Activated CD4-positive, alpha-beta memory T cell treated with anti-CD3 and anti-CD28 coated beads, Interleukin-2, amount 10 ng/mL, durations not matched to agents 7 days and 5 days (primary cell): ENCODE measurements around the gene LRRC4B. TPM values are rescaled to one million over a fixed set of nuclear protein-coding genes. Genes with fewer than 3 reads are reported as not detected.

Source experiments
- CTCF ChIA-PET: fragments of 350-600 bp; sonication (Branson Sonifier 250); formaldehyde crosslinking; loops from one replicate; lab custom pipeline; 2021; ENCODE audit warnings: antibody characterized with exemption, inconsistent platforms; lab: Charles Lee
- POLR2A ChIA-PET: fragments of 350-600 bp; sonication (Branson Sonifier 250); formaldehyde crosslinking; loops from one replicate; lab custom pipeline; 2021; ENCODE audit warnings: antibody characterized with exemption; lab: Charles Lee
- DNase-seq: peaks from one replicate; pipeline ENCODE4 v3.0.0-alpha.2; 2020
- H3K27ac Mint-ChIP-seq: one replicate; pipeline ENCODE4 v1.8.0; 2021; ENCODE audit warnings: mild to moderate bottlenecking, mixed read lengths
- H3K27me3 Mint-ChIP-seq: one replicate; pipeline ENCODE4 v1.8.0; 2021; ENCODE audit warnings: mixed read lengths
- H3K36me3 Mint-ChIP-seq: one replicate; pipeline ENCODE4 v1.8.0; 2021; ENCODE audit warnings: low read depth, mixed read lengths
- H3K4me1 Mint-ChIP-seq: one replicate; pipeline ENCODE4 v1.8.0; 2021; ENCODE audit warnings: mixed read lengths
- H3K4me3 Mint-ChIP-seq: one replicate; pipeline ENCODE4 v1.8.0; 2021; ENCODE audit warnings: mild to moderate bottlenecking, mixed read lengths
- H3K9me3 Mint-ChIP-seq: one replicate; pipeline ENCODE4 v1.8.0; 2021; ENCODE audit warnings: mixed read lengths
- total RNA-seq, 2 experiments: library from RNA; stranded (reverse); gene quantifications; one replicate each; pipeline ENCODE4 v1.2.3, GENCODE V29; 2021

LRRC4B gene
- total RNA-seq, 2 experiments from 2014 or later = not detected

DNA sequence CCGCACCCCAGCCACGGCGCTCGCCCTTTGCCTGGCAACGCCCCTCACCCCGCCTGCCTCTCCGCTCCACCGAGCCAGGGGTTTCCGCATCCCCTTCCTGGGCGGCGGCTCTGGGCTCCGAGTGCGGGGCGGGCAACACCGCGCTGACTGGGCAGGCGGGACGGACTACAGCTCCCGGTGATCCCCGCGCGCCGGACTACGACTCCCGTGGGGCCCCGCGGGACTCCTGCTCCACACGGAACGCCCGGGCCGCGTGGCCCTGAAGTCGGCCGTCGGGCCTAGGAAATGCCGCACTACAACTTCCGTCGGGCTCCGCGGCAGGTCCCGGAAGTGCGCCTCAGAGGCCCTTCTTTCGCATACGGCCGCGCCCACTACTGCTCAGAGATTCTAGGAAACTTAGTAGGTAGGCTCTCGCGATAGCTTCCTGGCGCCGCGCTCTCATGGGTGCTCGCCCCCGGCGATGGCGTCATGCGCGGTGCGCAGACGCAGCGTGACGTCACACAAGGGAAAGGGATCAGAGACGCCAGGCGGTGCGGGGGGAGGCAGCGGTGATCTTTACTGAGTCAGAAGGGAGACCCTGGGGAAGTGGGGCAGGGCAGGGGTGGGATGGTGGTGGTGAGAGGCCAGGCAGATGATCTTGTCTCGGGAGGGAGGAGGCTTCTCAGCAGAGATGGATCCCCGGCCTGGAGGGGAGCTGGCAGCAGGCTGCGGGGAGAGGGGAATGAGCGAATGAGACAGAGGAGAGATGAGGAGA is 57.0 kb downstream of the LRRC4B start, which contains the start of gene JOSD2:
TSS of gene JOSD2 (minus strand) at position 123 of the 754 bp plus-strand sequence. CDS start 760 bp downstream, outside the sequence.
- ChIA-PET CTCF (interaction anchor here (0.8 to 1.5 kb wide), 6 partner anchors 27 to 178 kb away, joined by 3 to 8 read pairs (median 3); partner anchors contain the start of gene POLD1), POLR2A (interaction anchor here (0.8 to 2.0 kb wide), 8 partner anchors 10 to 293 kb away, joined by 3 to 9 read pairs (median 6); partner anchors contain the start of gene GARIN5A)
- Mint-ChIP-seq H3K27ac (peak within 1 kb of the TSS; percentile 92), H3K4me3 (peak within 1 kb of the TSS; percentile 91), H3K4me1 (peaks cover 23% of the 10 kb centered on the region), H3K9me3 (no peaks in the 10 kb centered on the region), H3K36me3 (peaks cover 8% of the 10 kb centered on the region), H3K27me3 (peaks cover 2% of the 10 kb centered on the region)
- peak; percentile 98 for DNase-seq

GRCh38 chr19:50510700-50511068 is 57.6 kb downstream of the LRRC4B start:
- Mint-ChIP-seq H3K4me3 (peak overlapping the region; percentile 91), H3K4me1 (peaks cover 23% of the 10 kb centered on the region), H3K27me3 (peaks cover 2% of the 10 kb centered on the region), H3K9me3 (no peaks in the 10 kb centered on the region), H3K36me3 (peaks cover 8% of the 10 kb centered on the region), H3K27ac (peak overlapping the region; percentile 92)
- ChIA-PET POLR2A (interaction anchor here (0.8 to 2.0 kb wide), 7 partner anchors 10 to 294 kb away, joined by 3 to 9 read pairs (median 6); partner anchors contain the start of gene GARIN5A), CTCF (interaction anchor here (0.8 to 1.5 kb wide), 6 partner anchors 27 to 177 kb away, joined by 3 to 8 read pairs (median 3); partner anchors contain the start of gene POLD1)
- no peak for DNase-seq

DNA sequence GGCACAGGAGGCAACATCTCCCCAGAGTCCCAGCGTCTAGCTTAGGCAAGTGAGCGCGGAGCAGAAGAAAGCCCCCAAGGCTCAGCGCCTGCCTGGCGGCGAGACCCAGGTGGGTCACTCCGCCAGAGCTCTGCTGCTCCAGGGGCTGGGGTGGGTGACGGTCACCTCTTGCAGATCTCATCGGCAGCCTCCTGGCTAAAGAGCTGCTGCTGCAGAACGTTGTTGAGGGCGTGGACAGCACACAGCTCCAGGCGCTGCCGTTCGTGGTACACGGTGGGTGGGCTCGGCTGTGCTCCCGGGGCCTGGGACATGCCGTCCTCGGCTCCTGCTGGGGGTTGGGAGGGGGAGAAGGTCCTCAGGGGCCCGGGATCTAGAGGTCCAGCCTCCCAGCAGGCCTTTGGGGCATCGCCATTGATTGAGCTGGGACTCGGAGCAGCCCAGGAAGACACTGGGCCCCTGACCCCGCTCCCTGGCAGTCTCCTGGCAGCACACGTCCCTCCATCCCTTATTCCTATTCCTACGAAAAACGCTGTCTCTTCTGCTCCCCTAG is 58.0 kb downstream of the LRRC4B start:
- peaks cover 2% of the 10 kb centered on the region for H3K27me3 Mint-ChIP-seq
- no peak for DNase-seq
- peak overlapping the region; percentile 92 for H3K27ac Mint-ChIP-seq
- POLR2A ChIA-PET = interaction anchor here (1.3 to 1.9 kb wide), 2 partner anchors 10 to 294 kb away, joined by 5 to 9 read pairs; no protein-coding TSS in a partner anchor
- H3K4me3 Mint-ChIP-seq = peak overlapping the region; percentile 91
- CTCF ChIA-PET = interaction anchor here (1.3 to 1.5 kb wide), 3 partner anchors 28 to 149 kb away, joined by 3 to 6 read pairs (median 3); no protein-coding TSS in a partner anchor
- no peaks in the 10 kb centered on the region for H3K9me3 Mint-ChIP-seq
- peaks cover 8% of the 10 kb centered on the region for H3K36me3 Mint-ChIP-seq
- H3K4me1 Mint-ChIP-seq = peaks cover 23% of the 10 kb centered on the region

- Mint-ChIP-seq H3K9me3 (no peaks in the 10 kb centered on the region), H3K36me3 (peaks cover 8% of the 10 kb centered on the region), H3K4me1 (peaks cover 23% of the 10 kb centered on the region), H3K4me3 (peak overlapping the region; percentile 25), H3K27me3 (peaks cover 1% of the 10 kb centered on the region), H3K27ac (peak overlapping the region; percentile 28)
- no peak for DNase-seq
- POLR2A ChIA-PET = interaction anchor here (0.6 to 1.9 kb wide), 2 partner anchors 9 to 168 kb away, joined by 3 to 5 read pairs; no protein-coding TSS in a partner anchor
- CTCF ChIA-PET = interaction anchor here (1.4 kb wide), 1 partner anchor 46 kb away, joined by 3 read pairs; no protein-coding TSS in a partner anchor
These were observed 58.9 kb downstream of the LRRC4B start for GRCh38 chr19:50509366-50509765.

DNA sequence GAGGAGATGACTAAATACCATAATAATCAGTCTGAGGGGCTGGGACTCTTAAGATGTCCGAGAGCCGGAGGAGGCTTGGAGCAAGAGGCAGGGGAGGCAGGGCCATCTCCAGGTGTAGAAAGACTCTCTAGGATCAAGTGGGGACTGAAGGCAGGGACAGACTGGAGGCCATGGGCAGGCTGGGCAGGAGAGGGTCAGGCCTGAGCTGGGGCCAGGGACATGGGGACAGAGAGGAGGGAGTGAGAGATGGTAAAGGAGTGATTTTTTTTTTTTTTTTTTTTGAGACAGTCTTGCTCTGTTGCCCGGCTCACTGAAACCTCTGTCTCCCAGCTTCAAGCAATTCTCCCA is 59.4 kb downstream of the LRRC4B start:
- Mint-ChIP-seq H3K27me3 (no peaks in the 10 kb centered on the region), H3K4me3 (peak overlapping the region; percentile 23), H3K4me1 (peaks cover 23% of the 10 kb centered on the region), H3K36me3 (peaks cover 8% of the 10 kb centered on the region), H3K9me3 (no peaks in the 10 kb centered on the region), H3K27ac (no peak overlapping the region)
- DNase-seq = no peak
- CTCF ChIA-PET = interaction anchor here (1.4 kb wide), 1 partner anchor 47 kb away, joined by 3 read pairs; no protein-coding TSS in a partner anchor
- POLR2A ChIA-PET = interaction anchor here (0.6 kb wide), 1 partner anchor 167 kb away, joined by 3 read pairs; no protein-coding TSS in a partner anchor

- no peak overlapping the region for H3K27ac Mint-ChIP-seq
- H3K4me3 Mint-ChIP-seq = no peak overlapping the region
- ChIA-PET CTCF (no interaction called here), POLR2A (no interaction called here)
- H3K27me3 Mint-ChIP-seq = no peaks in the 10 kb centered on the region
- no peaks in the 10 kb centered on the region for H3K9me3 Mint-ChIP-seq
- H3K36me3 Mint-ChIP-seq = peaks cover 8% of the 10 kb centered on the region
- H3K4me1 Mint-ChIP-seq = peaks cover 23% of the 10 kb centered on the region
- no peak for DNase-seq
These were observed 60.9 kb downstream of the LRRC4B start for GRCh38 chr19:50507376-50507775.

- Mint-ChIP-seq H3K27me3 (no peaks in the 10 kb centered on the region), H3K27ac (no peak overlapping the region), H3K4me3 (no peak overlapping the region), H3K4me1 (peaks cover 21% of the 10 kb centered on the region), H3K36me3 (peaks cover 8% of the 10 kb centered on the region), H3K9me3 (no peaks in the 10 kb centered on the region)
- POLR2A ChIA-PET = no interaction called here
- DNase-seq = no peak
- CTCF ChIA-PET = no interaction called here
These were observed 61.5 kb downstream of the LRRC4B start for GRCh38 chr19:50506700-50507099.

DNA sequence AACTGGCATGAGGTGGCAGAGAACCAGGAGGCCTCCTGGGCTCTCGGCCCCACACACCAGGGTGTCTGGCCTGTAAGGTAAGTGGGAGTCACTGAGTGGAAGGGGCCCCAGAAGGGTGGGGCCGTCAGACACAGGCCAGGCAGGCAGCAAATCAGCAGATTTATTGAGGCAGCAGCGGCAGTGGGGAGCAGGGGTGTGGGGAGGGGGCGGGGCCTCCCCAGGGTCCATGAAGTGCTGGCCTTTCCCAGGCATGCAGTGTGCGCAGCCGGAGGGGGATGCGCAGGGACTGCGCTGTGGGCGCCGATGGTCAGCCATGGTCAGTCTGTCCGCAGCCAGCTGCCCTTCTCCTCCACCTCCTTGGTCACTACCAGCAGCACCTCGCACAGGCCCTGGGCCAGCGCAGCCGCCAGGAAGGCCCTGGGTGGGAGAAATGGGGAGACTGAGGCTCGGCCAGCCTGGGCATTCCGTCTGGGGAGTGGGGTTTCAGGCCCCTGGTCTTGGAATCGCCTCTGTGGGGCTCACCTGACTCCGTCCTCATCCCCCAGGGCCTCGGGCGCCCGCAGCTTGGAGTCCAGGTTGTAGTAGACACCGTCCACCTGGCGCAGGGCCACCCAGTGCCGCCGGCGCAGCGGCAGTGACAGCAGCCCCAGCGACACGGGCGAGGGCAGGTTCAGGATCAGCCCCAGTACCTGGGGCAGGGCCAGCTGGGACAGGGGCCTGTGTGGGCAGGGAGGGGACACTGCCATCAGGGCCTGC is 62.2 kb downstream of the LRRC4B start:
- ChIA-PET CTCF (no interaction called here), POLR2A (no interaction called here)
- H3K4me3 Mint-ChIP-seq = no peak overlapping the region
- no peak overlapping the region for H3K27ac Mint-ChIP-seq
- H3K9me3 Mint-ChIP-seq = no peaks in the 10 kb centered on the region
- H3K36me3 Mint-ChIP-seq = peaks cover 8% of the 10 kb centered on the region
- no peaks in the 10 kb centered on the region for H3K27me3 Mint-ChIP-seq
- H3K4me1 Mint-ChIP-seq = peaks cover 18% of the 10 kb centered on the region
- no peak for DNase-seq

- no peaks in the 10 kb centered on the region for H3K4me1 Mint-ChIP-seq
- H3K4me3 Mint-ChIP-seq = no peak overlapping the region
- H3K27me3 Mint-ChIP-seq = no peaks in the 10 kb centered on the region
- H3K36me3 Mint-ChIP-seq = no peaks in the 10 kb centered on the region
- ChIA-PET CTCF (no interaction called here), POLR2A (no interaction called here)
- no peak for DNase-seq
- no peak overlapping the region for H3K27ac Mint-ChIP-seq
- H3K9me3 Mint-ChIP-seq = no peaks in the 10 kb centered on the region
These were observed 66.4 kb downstream of the LRRC4B start for GRCh38 chr19:50501568-50502475.

- CTCF ChIA-PET = no interaction called here
- Mint-ChIP-seq H3K36me3 (no peaks in the 10 kb centered on the region), H3K27ac (no peak overlapping the region), H3K9me3 (no peaks in the 10 kb centered on the region), H3K4me1 (no peaks in the 10 kb centered on the region), H3K27me3 (no peaks in the 10 kb centered on the region), H3K4me3 (no peak overlapping the region)
- no peak for DNase-seq
- POLR2A ChIA-PET = interaction anchor here (1.0 kb wide), 1 partner anchor 9 kb away, joined by 5 read pairs; the partner anchor contains the start of gene JOSD2
These were observed 67.1 kb downstream of the LRRC4B start for GRCh38 chr19:50501186-50501567.

GRCh38 chr19:50500753-50501151 is 67.5 kb downstream of the LRRC4B start:
- H3K27ac Mint-ChIP-seq = no peak overlapping the region
- no peaks in the 10 kb centered on the region for H3K27me3 Mint-ChIP-seq
- ChIA-PET POLR2A (interaction anchor here (1.0 kb wide), 1 partner anchor 10 kb away, joined by 5 read pairs; the partner anchor contains the start of gene JOSD2), CTCF (no interaction called here)
- DNase-seq = no peak
- H3K9me3 Mint-ChIP-seq = no peaks in the 10 kb centered on the region
- H3K4me3 Mint-ChIP-seq = no peak overlapping the region
- no peaks in the 10 kb centered on the region for H3K4me1 Mint-ChIP-seq
- no peaks in the 10 kb centered on the region for H3K36me3 Mint-ChIP-seq
